OCI-LY3 (cell line): ENCODE measurements around the gene PREP.

ENCODE experiments used
- H2AFZ ChIP-seq: fragments of 200-600, 300-600 bp; shearing (Covaris generic); 2 replicates; pipeline ENCODE4 v1.6.0; 2014; ENCODE audit warnings: antibody characterized with exemption, low read depth, low read length
- H3K27ac ChIP-seq: fragments of 200-600, 300-600 bp; sonication (generic); 2 replicates; pipeline ENCODE4 v1.5.1; 2014; ENCODE audit warnings: mild to moderate bottlenecking, low read length, moderate library complexity, mixed read lengths
- H3K27me3 ChIP-seq: fragments of 200-600, 300-600 bp; sonication (generic); 2 replicates; pipeline ENCODE4 v1.6.1; 2014; ENCODE audit warnings: low read depth, low read length, mixed read lengths
- H3K36me3 ChIP-seq: fragments of 200-600, 300-600 bp; sonication (generic); replicated peaks from 2 replicates; pipeline ENCODE3; 2014; ENCODE audit warnings: low read depth, low read length, mixed read lengths
- H3K4me1 ChIP-seq: fragments of 300-600, 200-600 bp; sonication (generic); 2 replicates; pipeline ENCODE4 v1.6.1; 2014; ENCODE audit warnings: low read length, mixed read lengths
- H3K4me2 ChIP-seq: fragments of 200-600, 300-600 bp; sonication (generic); 2 replicates; pipeline ENCODE4 v1.6.1; 2014; ENCODE audit warnings: low read length, mixed read lengths
- H3K4me3 ChIP-seq: fragments of 300-600, 200-600 bp; sonication (generic); 2 replicates; pipeline ENCODE4 v1.5.1; 2014; ENCODE audit warnings: antibody characterized with exemption, mild to moderate bottlenecking, low read length, moderate library complexity
- H3K79me2 ChIP-seq: fragments of 300-600, 200-600 bp; shearing (Covaris generic); 2 replicates; pipeline ENCODE4 v1.6.1; 2014; ENCODE audit warnings: mild to moderate bottlenecking, low read length, mixed read lengths
- H3K9ac ChIP-seq: fragments of 300-600, 200-600 bp; shearing (Covaris generic); 2 replicates; pipeline ENCODE4 v1.6.0; 2014; ENCODE audit warnings: mild to moderate bottlenecking, low read length, moderate library complexity
- H3K9me3 ChIP-seq: fragments of 200-600, 300-600 bp; shearing (Covaris generic); 2 replicates; pipeline ENCODE4 v1.6.1; 2014; ENCODE audit warnings: low read length, mixed read lengths; ENCODE audit not compliant: insufficient read depth
- H4K20me1 ChIP-seq: fragments of 200-600, 300-600 bp; sonication (generic); 2 replicates; pipeline ENCODE4 v1.6.1; 2016; ENCODE audit warnings: low read length, mixed read lengths; ENCODE audit not compliant: insufficient read depth
- EZH2phosphoT487 ChIP-seq: fragments of 200-600 bp; shearing (Covaris generic); IDR thresholded peaks from 2 replicates; pipeline ENCODE4 v1.6.1; 2018; ENCODE audit warnings: antibody characterized with exemption, mixed run types, low read depth
- TF ChIP-seq, protein P1 (sequence below): fragments of 200-600, 300-600 bp; sonication (generic); IDR thresholded peaks from 2 replicates; pipeline ENCODE4 v1.5.1; 2014; ENCODE audit warnings: antibody characterized with exemption, low read length, low read depth

The PREP gene

DNA sequence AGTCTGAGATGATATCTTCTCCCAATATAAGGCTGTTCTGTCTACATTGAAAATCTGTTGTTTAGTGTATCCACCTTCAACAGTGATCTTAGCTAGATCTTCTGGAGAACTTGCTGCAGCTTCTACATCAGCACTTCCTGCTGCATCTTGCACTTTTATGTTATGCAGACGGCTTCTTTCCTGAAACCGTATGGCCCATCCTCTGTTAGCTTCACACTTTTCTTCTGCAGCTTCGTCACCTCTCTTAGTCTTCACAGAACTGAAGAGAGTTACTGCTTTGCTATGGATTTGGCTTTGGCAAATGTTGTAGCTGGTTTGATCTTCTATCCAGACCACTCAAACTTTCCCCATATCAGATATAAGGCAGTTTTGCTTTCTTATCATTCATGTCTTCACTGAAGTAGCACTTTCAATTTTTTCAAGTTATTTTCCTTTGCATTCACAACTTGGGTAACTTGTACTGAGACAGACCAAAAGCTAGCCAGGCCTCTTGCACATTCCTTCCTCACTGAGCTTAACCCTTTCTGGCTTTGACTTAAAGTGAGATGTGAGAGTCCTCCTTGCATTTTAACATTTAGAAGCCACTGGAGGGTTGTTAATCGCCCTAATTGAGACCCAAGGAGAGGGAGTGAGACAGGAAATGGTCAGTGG is 110.1 kb downstream of the PREP start:
- H3K27ac ChIP-seq, result no peak overlapping the region
- no peak for TF ChIP-seq EZH2phosphoT487
- TF ChIP-seq, protein P1, sequence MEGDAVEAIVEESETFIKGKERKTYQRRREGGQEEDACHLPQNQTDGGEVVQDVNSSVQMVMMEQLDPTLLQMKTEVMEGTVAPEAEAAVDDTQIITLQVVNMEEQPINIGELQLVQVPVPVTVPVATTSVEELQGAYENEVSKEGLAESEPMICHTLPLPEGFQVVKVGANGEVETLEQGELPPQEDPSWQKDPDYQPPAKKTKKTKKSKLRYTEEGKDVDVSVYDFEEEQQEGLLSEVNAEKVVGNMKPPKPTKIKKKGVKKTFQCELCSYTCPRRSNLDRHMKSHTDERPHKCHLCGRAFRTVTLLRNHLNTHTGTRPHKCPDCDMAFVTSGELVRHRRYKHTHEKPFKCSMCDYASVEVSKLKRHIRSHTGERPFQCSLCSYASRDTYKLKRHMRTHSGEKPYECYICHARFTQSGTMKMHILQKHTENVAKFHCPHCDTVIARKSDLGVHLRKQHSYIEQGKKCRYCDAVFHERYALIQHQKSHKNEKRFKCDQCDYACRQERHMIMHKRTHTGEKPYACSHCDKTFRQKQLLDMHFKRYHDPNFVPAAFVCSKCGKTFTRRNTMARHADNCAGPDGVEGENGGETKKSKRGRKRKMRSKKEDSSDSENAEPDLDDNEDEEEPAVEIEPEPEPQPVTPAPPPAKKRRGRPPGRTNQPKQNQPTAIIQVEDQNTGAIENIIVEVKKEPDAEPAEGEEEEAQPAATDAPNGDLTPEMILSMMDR, result no peak

DNA sequence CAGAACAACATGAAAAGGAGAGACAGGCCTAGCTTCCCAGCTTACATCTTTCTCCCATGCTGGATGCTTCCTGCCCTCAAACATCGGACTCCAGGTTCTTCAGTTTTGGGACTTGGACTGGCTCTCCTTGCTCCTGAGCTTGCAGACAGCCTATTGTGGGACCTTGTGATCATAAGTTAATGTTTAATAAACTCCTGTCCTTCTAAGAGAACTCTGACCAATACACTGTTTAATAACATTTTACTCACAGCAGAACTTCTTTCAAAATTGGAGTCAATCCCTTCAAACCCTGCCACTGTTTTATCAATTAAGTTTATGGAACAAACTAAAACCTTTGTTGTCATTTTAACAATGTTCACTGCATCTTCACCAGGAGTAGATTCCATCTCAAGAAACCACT is 111.4 kb downstream of the PREP start:
- Histone ChIP-seq H3K4me1 (no peaks in the 10 kb centered on the region), H2AFZ (no peak overlapping the region), H3K9me3 (no peaks in the 10 kb centered on the region), H3K27ac (no peak overlapping the region), H3K36me3 (peaks cover 3% of the 10 kb centered on the region), H3K79me2 (no peaks in the 10 kb centered on the region), H3K27me3 (no peaks in the 10 kb centered on the region), H3K4me2 (no peak overlapping the region), H3K4me3 (no peak overlapping the region), H3K9ac (no peak overlapping the region), H4K20me1 (no peaks in the 10 kb centered on the region)
- TF ChIP-seq EZH2phosphoT487, result no peak
- TF ChIP-seq, protein P1, result no peak

More for the DNA sequence above, 110.1 kb downstream of the PREP start:
- Histone ChIP-seq H3K79me2 (no peaks in the 10 kb centered on the region), H3K4me2 (no peak overlapping the region), H2AFZ (no peak overlapping the region), H3K4me1 (no peaks in the 10 kb centered on the region), H4K20me1 (no peaks in the 10 kb centered on the region), H3K9ac (no peak overlapping the region), H3K36me3 (peaks cover 3% of the 10 kb centered on the region), H3K4me3 (no peak overlapping the region), H3K27me3 (no peaks in the 10 kb centered on the region), H3K9me3 (no peaks in the 10 kb centered on the region)

DNA sequence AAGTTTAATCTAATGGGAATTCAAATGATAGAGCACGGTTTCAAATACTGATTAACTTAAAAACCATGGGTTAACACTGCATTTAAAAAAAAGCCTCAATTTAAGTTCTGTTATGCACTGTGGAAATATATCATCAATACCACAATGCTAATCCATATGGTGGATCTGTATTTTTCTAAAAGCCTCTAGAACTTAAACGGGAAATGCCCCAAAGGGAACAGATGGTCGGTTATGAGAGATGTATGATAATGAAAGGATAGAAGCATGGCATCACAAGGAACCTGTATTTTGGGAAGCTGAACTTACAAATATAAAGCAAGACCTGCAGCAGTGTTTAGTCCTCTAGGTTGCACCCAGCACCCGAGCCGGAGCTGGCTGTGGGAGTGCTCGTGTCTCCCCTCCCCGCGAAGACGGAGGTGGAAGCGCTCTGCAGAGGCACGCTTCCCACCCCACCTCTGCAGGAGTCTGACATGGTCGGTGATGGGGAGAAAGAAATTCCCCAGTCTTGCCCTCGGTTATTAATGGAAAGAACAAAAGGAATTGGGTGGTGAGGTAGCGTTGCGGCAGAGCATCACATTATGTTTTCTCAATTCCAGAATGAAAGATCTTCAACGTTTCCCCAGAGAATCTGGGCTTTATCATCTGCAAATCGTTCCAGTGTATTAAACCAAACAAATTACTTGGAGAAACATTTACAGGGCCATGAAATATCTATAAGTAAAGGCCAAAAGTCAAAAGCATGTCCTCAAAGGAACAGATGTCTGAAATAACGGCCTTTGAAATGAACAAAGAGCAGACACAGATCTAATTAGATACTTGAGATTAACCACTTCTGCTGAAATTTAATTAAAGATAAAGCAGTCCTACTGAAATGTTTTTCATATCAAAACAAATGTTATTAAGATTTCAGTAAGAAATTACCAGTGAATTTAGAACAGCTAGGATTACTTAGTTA is 120.0 kb downstream of the PREP start:
- Histone ChIP-seq H3K4me1 (no peaks in the 10 kb centered on the region), H3K27me3 (no peaks in the 10 kb centered on the region), H2AFZ (no peak overlapping the region), H4K20me1 (no peaks in the 10 kb centered on the region), H3K9me3 (no peaks in the 10 kb centered on the region), H3K4me2 (no peak overlapping the region), H3K9ac (no peak overlapping the region), H3K27ac (no peak overlapping the region), H3K4me3 (no peak overlapping the region), H3K79me2 (no peaks in the 10 kb centered on the region), H3K36me3 (peaks cover 13% of the 10 kb centered on the region)
- TF ChIP-seq EZH2phosphoT487, result no peak
- TF ChIP-seq, protein P1, result no peak

DNA sequence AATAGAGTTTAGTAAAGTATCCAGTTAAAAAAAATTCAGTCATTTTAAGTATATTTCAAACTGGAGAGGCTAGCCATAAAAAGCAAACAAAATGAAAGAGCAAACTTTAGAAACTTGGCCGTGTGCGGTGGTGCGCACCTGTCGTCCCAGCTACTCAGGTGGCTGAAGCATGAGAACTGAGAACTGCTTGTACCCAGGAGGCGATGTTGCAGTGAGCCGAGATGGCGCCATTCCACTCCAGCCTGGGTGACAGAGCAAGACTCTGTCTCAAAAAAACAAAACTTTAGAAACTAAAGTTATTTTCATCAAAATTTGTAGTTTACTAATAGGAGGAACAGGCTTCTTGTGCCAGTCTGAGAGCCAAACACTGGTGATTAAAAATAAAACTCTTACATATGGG is 122.8 kb downstream of the PREP start:
- Histone ChIP-seq H3K4me3 (no peak overlapping the region), H3K27me3 (no peaks in the 10 kb centered on the region), H3K27ac (no peak overlapping the region), H3K79me2 (no peaks in the 10 kb centered on the region), H3K9me3 (no peaks in the 10 kb centered on the region), H3K9ac (no peak overlapping the region), H3K36me3 (peaks cover 24% of the 10 kb centered on the region), H2AFZ (no peak overlapping the region), H3K4me2 (no peak overlapping the region), H3K4me1 (no peaks in the 10 kb centered on the region), H4K20me1 (no peaks in the 10 kb centered on the region)
- no peak for TF ChIP-seq EZH2phosphoT487
- TF ChIP-seq, protein P1, result no peak
